Activated CD4-positive, alpha-beta T cell treated with anti-CD3 and anti-CD28 coated beads, Interleukin-2, Interleukin-6, amounts not matched to agents 100 ng/mL and 50 ng/mL, durations not matched to agents 16 hours and 8 hours (primary cell): ENCODE measurements around the gene ABHD10.
A peak's percentile ranks its signal among the peaks of the same experiment; 100 is the strongest.

ENCODE experiments used
- DNase-seq: peaks from one replicate; pipeline ENCODE4 v3.0.0-alpha.2; 2020

ABHD10 gene

DNA sequence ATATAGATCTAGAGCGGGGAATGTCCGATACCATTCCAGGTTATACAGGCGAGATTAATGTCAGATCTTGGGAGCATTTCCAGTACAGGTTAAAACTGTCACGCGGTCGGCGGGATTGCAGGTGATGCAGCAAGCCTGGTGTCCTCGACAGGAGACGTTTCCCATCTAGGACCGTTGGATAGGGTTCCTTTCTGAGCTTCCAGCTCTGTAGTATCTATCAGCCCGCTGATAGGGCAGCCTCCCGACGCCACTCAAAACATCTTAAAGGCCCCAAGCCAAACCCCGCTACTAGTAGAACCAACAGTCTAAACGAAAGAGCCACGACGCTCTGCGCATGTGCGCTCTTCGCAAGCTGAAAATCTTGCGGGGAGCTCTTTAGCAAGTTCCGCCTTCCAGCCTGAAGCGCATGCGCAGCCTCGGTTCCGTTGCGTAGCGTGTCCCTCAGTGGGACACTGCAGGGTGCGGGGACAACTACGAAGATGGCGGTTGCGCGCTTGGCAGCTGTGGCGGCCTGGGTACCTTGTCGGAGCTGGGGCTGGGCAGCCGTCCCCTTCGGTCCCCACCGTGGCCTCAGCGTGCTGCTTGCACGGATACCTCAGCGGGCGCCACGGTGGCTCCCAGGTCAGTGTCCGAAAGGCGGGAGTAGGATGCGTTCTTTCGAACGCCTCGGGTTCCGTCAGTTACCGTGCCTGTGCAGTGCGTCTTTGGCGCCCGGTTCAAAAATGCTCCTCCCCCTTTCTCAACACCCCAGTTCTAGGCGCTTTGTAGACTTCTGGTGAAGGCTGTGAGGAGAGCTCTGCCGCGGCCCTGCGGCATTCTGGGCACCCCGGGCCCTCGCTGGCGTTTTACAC lies at the start of gene ABHD10:
Gene ABHD10, plus strand, starts transcription at position 444 of the 851 bp plus-strand sequence. Its CDS starts 36 bp downstream, at position 480.
- peak; percentile 98 for DNase-seq

DNA sequence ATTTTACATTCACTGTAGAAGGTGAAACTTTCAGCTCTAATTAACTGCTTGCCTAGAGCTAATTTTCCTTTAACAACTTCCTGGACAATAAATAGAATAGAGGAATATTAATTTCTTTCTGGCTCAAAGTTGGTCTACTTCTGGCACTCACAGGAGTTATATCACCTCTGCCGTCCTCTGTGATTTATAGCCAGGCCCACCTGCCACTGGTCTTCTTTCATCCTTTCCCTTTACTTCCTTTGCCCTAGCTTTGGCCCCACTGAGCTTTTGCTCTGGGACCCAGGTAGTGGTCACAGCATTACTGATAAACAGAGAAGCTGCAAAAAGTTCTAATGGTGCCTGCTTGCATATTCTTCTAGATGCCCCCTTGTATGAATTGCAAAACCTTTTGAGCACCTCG lies 49.3 kb upstream of the ABHD10 start:
- DNase-seq, result no peak

DNA sequence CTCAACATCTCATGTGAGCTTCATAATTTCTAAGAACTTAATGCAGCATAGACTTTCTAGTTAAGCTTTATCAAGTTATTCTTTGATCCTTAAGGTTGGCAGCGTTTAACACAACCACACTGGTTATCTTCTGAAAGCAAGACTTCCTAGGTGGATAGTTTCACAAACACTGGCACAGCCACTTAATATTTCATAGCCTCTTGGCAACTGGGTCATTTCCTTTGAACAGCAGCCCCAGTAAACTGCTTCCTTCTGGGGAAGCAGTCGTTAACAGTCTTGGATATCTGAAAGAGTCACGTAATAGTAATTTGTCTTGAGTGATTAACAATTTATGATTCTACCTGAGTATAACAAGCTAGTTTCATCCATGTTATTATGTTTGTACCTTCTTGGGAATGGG lies 45.9 kb upstream of the ABHD10 start:
- DNase-seq, result no peak

DNA sequence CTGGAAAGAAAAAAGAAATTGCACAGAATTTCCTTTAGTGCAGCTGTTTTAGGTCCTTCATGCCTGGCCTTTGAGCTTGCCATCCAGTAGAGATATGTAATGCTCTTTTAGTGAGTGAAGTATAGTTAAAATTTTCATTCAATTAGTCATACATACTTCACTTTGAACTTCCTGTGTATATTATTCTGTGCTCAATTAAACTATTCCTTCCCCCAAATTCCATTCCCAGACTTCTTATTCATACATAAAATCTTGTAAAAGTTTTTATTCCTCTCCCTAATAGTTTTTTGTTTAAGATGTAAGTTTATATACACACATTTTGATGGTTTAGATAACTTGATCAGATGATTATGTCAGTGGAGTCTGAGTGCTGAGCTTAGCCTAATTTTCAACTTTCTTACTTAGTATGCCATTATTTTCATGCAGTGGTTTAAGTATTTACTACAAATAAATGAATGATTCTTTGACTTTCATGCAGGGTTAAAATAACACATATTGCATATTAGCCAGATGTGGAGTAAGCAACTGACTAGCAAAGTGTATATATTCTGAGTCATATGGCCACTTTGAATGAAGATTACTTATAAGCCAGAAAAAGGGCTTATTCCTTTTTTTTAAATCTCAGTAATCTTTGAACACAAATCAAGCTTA lies 42.5 kb upstream of the ABHD10 start:
- DNase-seq, result no peak

DNA sequence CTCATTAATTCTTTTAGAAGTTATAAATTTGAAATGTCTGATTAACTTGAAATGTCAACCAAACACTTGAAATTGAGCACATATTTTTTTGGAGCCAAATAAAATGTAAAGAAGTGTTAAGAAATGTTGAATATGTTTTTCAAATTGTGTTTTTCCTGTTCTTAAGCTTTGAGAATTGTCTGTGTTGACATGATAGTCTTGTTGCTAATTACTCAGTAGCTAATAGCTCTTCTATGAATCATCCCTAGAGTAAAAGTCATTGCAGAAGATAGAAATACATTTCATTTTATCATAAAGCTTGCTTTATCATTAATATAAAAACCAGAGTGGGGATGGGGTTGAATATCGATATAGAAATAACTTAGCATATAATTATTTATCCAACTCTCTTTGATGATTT lies 41.9 kb upstream of the ABHD10 start:
- DNase-seq, result no peak

DNA sequence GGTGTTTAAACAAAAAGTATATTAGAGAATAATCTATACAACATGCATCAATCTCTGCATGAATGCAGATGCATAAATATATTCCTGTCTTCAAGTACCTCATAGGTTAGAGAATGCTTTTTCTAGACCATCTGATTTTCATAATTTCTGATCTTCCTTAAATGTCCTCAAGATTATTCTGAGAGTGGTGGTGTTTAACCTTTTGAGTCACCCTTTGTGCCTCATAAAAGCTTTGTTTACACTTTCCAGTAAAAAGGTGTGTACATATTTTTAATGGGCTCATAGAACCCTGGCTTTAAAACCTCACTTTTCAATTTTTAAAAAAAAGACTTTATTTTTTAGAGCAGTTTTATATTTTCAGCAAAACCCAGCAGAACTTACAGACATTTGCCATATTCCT lies 41.0 kb upstream of the ABHD10 start:
- DNase-seq, result no peak

DNA sequence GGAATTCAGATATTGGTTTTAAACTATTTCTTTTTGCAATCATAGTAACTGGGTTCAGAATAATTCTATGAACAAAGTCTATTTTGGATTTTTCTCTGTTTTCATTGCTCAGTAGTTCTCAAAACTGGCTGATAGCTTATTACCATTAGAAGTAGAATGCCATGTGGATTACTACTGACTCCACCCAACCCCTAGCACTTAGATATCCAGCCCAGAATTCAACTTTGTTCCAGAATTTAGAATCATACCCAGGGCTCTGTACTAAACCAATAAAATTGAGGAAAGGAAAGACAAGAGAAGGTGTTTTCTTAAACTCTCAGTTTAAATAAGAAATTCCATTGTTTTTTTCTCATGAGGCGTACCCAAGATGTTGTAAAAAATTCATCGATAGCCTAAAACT lies 39.0 kb upstream of the ABHD10 start:
- no peak for DNase-seq

DNA sequence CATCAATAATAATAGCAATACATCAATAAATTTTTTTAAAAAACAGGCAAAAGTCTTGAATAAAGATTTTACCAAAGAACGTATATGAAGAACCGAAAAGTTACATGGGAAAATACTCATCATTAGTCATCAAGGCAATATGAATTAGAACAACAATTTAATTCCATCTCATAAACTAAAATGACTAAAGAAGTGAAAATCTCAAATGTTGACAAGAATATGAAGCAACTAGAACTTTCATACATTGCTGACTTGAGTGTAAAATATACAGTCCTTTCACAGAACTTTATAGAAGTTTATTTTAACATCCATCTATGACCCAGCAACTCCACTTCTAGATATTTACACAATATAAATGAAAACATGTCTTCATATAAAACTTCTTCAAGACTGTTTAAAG lies 35.3 kb upstream of the ABHD10 start:
- no peak for DNase-seq

DNA sequence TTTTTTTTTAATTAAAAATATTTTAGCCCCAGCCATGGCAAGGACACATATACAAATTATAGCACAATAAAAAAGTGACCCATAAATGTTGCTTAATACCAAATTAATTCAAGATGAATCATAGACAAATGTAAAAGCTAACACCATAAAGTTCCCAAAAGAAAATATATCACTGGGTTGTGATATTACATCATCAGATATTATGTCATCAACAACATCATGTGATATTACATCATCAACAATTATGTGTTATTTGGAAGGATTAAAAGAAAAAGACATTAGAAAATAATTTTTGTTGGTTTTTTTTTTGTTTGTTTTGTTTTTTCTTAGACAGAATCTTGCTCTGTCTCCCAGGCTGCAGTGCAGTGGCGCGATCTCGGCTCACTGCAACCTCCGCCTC lies 34.5 kb upstream of the ABHD10 start:
- no peak for DNase-seq

DNA sequence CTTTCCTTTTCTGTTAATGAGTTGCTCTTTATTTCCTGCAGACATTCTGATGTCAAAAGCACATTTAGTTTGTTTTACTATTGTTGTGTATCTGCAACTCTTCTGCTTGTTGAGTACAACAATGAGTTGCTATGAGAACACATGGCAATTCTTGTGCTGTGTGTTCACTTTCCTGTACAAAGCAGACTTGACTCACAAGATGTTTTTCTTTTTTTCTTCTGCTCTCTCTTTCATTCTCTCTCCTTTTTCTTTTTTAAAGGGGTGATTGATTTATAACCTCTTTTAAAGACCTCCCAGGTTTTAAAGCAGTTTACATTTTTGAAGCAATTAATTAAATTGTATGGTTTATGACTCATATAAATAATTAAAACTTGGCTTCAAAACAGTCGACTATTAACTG lies 31.6 kb upstream of the ABHD10 start:
- no peak for DNase-seq

DNA sequence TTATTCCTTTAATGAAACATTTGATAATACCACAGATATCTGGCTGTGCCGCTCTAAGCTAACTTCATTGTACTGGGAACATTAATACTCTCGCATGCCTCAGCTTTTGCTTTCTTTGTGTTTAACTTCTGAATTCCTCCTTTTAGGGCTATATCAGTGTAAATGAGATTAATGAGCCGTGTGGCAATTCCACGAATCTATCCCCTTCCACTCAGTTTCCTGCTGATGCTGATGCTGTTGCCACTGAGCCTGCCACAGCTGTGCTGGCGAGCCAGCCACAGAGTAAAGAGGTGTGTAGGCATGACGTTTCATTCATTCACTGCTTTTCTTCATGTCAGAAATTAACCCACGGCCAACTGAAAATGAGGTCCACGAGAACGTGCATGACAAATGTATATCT lies 30.0 kb upstream of the ABHD10 start:
- no peak for DNase-seq

DNA sequence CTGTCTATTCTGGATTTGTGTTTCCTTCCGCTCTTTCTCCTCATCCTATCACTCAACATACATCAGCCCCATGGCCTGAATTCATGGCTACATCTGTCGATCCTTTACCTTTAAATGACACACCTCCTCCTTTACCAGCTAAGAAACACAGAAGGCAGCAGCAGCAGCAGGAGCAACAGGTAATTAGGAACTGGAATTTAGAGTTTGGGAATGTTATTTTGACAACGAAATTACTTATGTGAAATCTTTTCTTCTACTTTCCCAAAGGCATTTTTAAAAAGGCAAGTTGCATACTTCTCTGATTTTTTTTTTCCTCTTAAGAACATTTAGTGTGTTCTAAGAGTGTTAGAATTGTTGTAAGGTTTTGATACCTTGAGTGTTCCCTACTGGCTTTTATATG lies 29.1 kb upstream of the ABHD10 start:
- DNase-seq, result no peak

DNA sequence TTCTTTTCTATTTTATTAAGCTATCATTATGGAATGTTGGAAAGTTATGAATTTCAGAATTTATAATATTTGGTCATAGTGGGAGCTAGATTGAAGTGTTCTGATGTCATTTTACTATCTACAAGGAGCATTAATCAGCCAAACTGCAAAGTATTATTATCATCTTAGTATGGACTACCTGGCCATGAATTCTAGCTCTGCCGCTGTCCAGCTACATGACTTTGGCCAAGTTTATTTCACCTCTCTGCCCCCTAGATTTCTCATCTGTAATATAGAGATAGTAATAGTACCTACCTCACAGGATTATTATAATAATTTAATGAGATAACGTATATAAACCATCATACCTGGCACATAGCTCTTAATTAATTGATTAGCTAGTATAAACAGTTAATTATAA lies 27.8 kb upstream of the ABHD10 start:
- DNase-seq, result no peak

DNA sequence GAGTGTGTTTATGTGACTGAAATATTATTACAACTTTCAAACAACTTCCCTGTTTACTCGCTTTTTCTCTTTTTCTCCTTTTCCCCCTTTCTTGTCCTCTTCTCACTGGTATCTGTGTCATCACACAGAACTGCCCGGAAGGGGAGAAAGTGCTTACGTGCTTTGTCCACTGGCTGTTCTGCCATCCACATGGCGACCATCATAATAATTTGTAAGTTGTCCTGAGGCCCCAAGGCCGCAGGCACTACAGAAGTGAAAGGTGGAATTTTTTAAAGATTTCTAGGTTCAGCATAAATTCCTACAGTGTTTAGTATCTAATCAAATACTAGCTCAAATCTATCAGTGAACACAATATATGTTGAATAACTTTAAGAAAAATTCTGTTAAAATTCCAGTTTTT lies 26.7 kb upstream of the ABHD10 start:
- no peak for DNase-seq

DNA sequence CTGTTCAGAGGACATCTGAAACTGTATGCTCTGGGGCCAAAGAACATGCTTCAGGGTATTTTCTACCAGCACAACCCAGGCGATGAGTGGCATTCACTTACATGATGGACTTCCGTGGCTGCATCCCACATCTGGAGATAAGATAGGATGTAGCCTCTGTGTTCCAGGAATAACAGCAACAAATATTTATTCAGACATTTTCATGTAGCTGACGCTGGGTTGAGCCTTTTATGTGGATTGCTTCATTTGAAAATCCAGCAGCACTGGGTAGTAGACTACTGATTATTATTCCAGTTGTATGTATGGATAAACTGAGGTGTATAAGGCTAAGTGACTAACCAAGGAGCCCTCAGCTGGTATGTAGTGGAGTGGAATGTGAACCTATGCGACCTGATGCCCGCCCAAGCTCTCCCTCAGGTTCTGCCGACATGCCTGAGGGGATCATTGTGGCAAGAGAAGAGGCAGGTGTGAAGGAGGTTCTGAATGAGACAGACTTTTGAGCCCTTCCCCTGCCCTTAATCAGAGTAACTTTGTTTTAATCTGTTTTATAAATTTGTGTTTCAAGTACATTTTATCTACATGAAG lies 25.9 kb upstream of the ABHD10 start:
- no peak for DNase-seq

DNA sequence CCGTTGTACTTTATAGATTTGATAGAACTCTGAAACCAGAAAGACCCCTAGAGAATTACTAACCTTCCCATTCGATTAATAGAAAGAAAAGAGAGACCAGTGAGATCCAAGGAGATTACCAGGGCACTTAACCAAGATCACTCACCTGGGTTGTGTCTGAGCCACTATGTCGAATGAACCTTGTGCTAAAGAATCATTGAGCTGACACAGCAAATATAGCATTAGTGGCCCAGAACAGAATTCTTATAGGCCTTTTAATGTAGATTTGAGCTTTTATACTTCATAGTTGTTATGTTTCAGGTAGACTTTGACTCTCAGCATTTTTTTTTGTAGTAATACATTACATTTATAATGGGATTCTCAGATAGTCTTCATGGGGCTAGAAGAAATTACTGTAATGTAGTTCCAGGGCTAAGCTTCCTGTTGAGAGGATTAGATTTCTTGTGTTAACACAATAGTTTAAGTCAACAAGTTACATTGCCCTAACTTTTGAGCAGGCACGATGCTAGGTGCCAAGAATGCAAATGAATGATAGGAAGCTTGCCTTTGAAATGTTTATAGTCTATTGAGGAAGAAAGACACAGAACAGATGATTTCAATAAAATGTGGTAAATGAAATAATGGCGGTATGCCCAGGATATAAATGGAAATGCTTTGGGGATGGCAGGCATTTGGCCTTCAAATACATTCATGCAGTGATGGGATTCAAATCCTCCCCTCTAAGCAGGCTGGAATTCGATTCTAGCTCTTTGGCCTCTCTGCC lies 24.4 kb upstream of the ABHD10 start:
- DNase-seq, result no peak

DNA sequence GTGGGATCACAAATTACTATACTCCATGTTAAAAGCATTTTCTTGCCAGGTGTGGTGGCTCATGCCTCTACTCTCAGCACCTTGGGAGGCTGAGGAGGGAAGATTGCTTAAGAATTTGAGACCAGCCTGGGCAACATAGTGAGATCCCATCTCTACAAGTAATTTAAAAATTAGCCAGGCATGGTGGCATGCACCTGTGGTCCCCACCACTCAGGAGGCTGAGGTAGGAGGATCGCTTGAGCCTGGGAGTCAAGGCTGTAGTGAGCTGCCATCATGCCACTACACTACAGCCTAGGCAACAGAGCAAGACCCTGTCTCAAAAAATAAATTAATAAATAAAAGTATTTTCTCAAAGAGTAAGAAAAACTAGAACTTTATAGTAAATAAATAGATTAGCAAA lies 22.9 kb upstream of the ABHD10 start:
- DNase-seq, result no peak

DNA sequence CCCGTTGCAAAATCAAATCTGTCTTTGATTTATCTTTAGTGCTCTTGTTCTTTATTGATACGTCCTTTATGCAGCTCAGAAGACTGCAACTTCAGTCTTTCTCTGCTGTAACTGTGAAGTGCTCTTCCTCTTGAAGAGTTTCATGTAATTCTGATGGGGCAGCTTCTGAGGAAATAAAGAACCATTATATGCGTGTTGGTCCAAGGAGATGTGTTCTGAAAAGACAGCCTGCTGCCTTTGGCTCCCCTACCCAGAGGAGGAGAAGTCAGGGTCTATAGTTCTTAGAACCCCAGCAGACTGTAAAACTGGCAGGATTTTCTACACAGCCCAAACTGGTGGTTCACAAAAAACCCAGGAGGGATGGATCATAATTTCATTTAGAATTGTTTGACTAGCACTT lies 22.4 kb upstream of the ABHD10 start:
- DNase-seq, result no peak

DNA sequence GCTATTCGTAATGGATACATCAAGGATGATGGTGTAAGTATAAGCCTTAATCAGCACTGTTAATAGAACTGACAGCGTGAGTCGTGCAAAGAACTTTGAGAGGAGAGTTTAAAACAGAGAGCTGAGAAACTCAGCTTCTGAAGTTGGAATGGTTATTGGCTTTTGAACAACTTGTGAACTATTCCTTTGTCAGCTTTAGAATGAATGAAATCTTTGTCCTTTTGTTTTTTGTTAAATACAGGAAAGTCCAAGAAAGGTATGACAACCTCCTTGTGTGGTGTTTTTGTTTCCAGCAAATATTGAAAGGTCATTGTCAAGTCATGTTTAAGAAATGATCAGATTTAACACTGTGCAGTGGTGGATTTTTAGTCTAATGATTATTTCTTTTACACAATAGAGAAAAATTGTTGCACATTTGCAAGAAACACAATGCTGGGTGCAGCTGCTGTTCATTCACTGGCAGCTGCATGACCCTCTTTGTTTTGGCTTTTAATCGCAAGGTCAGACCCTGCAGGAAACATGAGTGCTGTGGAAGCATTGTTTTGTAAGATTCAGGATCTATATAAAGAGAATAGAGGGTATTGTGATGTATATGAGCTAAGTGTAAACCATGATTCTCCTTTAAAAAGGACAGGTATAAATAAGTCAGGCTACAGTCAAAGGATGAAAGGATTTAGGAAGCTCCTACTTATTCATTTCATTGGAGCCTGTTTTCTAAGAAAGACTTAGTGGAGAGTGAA lies 21.7 kb upstream of the ABHD10 start:
- DNase-seq, result no peak

DNA sequence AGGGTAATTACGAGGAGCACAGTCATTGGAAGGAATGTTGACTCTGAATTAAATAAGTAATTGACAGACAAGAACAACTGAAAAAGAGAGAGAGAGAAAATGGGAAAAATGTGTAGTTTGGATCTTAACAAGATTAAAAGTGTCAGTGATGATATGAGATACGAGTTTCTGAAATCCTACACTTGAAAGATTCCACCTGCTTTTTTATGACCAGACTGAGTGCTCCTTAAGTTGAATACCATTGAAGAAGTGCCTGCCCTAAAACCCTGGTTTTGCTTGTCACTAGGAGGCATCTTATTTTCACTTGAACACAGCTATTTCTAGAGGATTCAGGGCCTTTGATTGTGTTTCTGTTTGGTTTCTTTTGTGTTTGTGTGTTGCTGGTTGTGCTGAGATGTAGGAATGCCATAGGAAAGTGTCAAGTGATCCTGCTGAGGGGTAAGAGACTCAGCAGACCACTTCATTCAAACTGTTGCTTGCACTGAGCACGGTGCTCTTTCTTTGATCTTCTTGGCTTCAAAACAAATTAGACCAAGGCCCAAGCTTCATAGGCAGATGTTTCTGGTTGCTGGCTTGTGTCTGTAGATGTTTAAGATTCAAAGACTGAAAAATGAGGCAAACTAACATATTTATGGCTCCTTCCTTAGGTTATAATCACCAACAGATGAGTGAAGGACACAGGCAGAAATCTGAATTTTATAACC lies 17.2 kb upstream of the ABHD10 start:
- DNase-seq, result no peak

DNA sequence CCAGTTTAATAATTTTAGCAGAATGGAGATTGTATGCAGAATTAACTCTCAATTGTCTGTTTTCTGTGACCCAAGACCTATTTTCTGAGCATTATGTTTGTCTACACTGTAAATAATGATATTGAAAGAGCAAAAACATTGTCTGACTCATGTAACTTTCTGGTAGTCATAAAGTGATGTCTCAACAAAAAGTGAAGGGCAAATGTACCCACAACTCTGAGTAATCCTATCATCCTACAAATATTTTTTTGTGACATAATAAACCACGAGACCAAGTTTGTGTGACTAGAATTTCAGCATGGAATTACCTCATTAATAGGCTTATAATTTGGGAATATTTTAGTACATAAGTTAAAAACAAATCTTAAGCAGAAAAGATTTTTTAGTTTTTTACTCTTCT lies 15.4 kb upstream of the ABHD10 start:
- DNase-seq, result peak; percentile 23

DNA sequence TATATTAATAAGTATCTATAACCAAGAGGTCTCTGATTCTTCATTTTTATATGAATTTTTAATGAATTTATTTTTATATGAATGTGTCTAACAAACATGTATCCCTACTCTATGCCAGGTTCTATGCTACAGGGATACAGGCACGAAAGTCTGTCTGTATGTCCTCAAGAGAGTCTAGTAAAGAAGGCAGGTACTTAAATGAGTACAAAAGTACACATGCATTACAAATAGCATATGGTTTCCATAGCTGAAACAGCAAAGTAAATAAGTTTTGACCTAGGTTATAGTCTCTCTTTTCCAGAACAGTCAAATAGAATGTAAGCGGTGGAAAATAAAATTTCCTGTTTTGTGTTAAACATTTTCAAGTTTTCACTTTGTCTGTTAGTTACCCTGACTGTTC lies 13.3 kb upstream of the ABHD10 start:
- DNase-seq, result peak; percentile 10
